GM12878 (cell line): ENCODE data around the gene ALG8.

Experiments
- CBFB ChIP-seq: IDR thresholded peaks from 2 replicates; pipeline ENCODE4 v1.6.1; 2016; ENCODE audit warnings: antibody characterized with exemption, low read depth
- MEF2B ChIP-seq: fragments of 450-650 bp; IDR thresholded peaks from 2 replicates; pipeline ENCODE4 v1.6.1; 2018; ENCODE audit warnings: mild to moderate bottlenecking, moderate library complexity; ENCODE audit not compliant: partially characterized antibody, poor library complexity, severe bottlenecking
- SP1 ChIP-seq: IDR thresholded peaks from one replicate; pipeline ENCODE4 v1.6.1; 2011; ENCODE audit warnings: low read depth, low read length
- TF ChIP-seq, protein P1 (sequence below): fragments of 450-650 bp; IDR thresholded peaks from 2 replicates; pipeline ENCODE4 v1.6.1; 2017; ENCODE audit warnings: borderline replicate concordance
- TF ChIP-seq, protein P2 (sequence below): fragments of 450-650 bp; IDR thresholded peaks from 2 replicates; pipeline ENCODE4 v1.6.1; 2017; ENCODE audit warnings: mild to moderate bottlenecking

DNA sequence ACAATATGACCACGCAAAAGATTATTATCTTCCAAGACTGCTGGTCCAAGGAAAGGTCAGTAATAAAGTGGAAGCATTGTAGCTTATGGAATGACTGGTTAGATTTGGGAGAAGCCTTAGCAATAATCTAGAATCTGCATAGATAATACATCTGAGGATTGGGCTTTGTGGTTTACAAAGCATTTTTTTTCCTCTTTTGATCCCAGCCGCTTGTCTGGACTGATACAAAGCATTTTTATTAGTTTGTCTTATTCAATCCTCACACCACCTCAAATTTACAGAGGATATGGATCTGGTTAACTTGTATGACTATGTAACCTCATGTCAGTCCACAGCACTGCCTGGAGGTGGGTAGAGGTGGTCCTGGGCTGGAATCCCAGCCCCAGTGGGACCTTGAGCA lies 76.8 kb downstream of the ALG8 start:
- TF ChIP-seq MEF2B (no peak), CBFB (no peak), SP1 (no peak)
- TF ChIP-seq, protein P1, sequence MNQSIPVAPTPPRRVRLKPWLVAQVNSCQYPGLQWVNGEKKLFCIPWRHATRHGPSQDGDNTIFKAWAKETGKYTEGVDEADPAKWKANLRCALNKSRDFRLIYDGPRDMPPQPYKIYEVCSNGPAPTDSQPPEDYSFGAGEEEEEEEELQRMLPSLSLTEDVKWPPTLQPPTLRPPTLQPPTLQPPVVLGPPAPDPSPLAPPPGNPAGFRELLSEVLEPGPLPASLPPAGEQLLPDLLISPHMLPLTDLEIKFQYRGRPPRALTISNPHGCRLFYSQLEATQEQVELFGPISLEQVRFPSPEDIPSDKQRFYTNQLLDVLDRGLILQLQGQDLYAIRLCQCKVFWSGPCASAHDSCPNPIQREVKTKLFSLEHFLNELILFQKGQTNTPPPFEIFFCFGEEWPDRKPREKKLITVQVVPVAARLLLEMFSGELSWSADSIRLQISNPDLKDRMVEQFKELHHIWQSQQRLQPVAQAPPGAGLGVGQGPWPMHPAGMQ: no peak
- TF ChIP-seq, protein P2, sequence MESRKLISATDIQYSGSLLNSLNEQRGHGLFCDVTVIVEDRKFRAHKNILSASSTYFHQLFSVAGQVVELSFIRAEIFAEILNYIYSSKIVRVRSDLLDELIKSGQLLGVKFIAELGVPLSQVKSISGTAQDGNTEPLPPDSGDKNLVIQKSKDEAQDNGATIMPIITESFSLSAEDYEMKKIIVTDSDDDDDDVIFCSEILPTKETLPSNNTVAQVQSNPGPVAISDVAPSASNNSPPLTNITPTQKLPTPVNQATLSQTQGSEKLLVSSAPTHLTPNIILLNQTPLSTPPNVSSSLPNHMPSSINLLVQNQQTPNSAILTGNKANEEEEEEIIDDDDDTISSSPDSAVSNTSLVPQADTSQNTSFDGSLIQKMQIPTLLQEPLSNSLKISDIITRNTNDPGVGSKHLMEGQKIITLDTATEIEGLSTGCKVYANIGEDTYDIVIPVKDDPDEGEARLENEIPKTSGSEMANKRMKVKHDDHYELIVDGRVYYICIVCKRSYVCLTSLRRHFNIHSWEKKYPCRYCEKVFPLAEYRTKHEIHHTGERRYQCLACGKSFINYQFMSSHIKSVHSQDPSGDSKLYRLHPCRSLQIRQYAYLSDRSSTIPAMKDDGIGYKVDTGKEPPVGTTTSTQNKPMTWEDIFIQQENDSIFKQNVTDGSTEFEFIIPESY: no peak
